Measurements from ENCODE around the gene SH3GL1. TPM values are rescaled to one million over a fixed set of nuclear protein-coding genes. Genes with fewer than 3 reads are reported as not detected.
A peak's percentile ranks its signal among the peaks of the same experiment; 100 is the strongest.

SH3GL1 gene
- total and polyA plus RNA-seq, 2 experiments from 2014 or later = 81.7 to 114 TPM

- 95% methylated on average over 8 of the region's 8 CpGs for WGBS (ENCODE audit: low lambda C conversion rate, missing lambda C conversion rate)
- DNase-seq (ENCODE audit: low spot score) = no peak
- TF ChIP-seq CTCF (IDR thresholded peaks at IDR 0.05; ENCODE audit: poor library complexity) (no peak), EZH2 (IDR thresholded peaks at IDR 0.05; ENCODE audit: borderline replicate concordance) (no peak), EZH2phosphoT487 (IDR thresholded peaks at IDR 0.05; ENCODE audit: low read depth, severe bottlenecking, unreplicated experiment) (no peak)
- H3K4me1 ChIP-seq (ENCODE audit: insufficient read depth) = no peaks in the 10 kb centered on the region
- no peaks in the 10 kb centered on the region for H4K20me1 ChIP-seq (ENCODE audit: insufficient read depth, poor library complexity, severe bottlenecking)
- H3K27ac ChIP-seq = no peak overlapping the region
- H3K9me3 ChIP-seq (ENCODE audit: low read depth) = no peaks in the 10 kb centered on the region
- peaks cover 51% of the 10 kb centered on the region for H3K79me2 ChIP-seq
- H3K36me3 ChIP-seq (replicated peaks; ENCODE audit: insufficient read depth, low read depth) = no peaks in the 10 kb centered on the region
- H3K27me3 ChIP-seq = no peaks in the 10 kb centered on the region
- H3K4me3 ChIP-seq = no peak overlapping the region
- no peak overlapping the region for H3K4me2 ChIP-seq
- no peak overlapping the region for H2AFZ ChIP-seq
- H3K9me2 ChIP-seq (replicated peaks; ENCODE audit: insufficient read depth) = no peaks in the 10 kb centered on the region
Observed at GRCh38 chr19:4405977-4406376, 5.6 kb upstream of the SH3GL1 start.

GRCh38 chr19:4403005-4403761 lies 2.8 kb upstream of the SH3GL1 start:
- peak overlapping the region; percentile 76 for H2AFZ ChIP-seq
- 9% methylated on average over 32 of the region's 32 CpGs for WGBS (ENCODE audit: low lambda C conversion rate, missing lambda C conversion rate)
- peaks cover 6% of the 10 kb centered on the region for H3K4me1 ChIP-seq (ENCODE audit: insufficient read depth)
- H3K27me3 ChIP-seq = no peaks in the 10 kb centered on the region
- H3K36me3 ChIP-seq (replicated peaks; ENCODE audit: insufficient read depth, low read depth) = no peaks in the 10 kb centered on the region
- no peak overlapping the region for H3K27ac ChIP-seq
- TF ChIP-seq EZH2phosphoT487 (IDR thresholded peaks at IDR 0.05; ENCODE audit: low read depth, severe bottlenecking, unreplicated experiment) = no peak
- TF ChIP-seq EZH2 (IDR thresholded peaks at IDR 0.05; ENCODE audit: borderline replicate concordance) = no peak
- TF ChIP-seq CTCF (IDR thresholded peaks at IDR 0.05; ENCODE audit: poor library complexity) = no peak
- peaks cover 71% of the 10 kb centered on the region for H3K79me2 ChIP-seq
- no peaks in the 10 kb centered on the region for H3K9me2 ChIP-seq (replicated peaks; ENCODE audit: insufficient read depth)
- no peaks in the 10 kb centered on the region for H3K9me3 ChIP-seq (ENCODE audit: low read depth)
- peaks cover 9% of the 10 kb centered on the region for H4K20me1 ChIP-seq (ENCODE audit: insufficient read depth, poor library complexity, severe bottlenecking)
- peak overlapping the region; percentile 94 for H3K4me2 ChIP-seq
- peak overlapping the region; percentile 39 for H3K4me3 ChIP-seq
- DNase-seq (ENCODE audit: low spot score) = no peak

- Histone ChIP-seq H3K27me3 (no peaks in the 10 kb centered on the region), H3K4me3 (peak within 1 kb of the TSS; percentile 39), H4K20me1 (ENCODE audit: insufficient read depth, poor library complexity, severe bottlenecking) (peaks cover 17% of the 10 kb centered on the region), H3K36me3 (replicated peaks; ENCODE audit: insufficient read depth, low read depth) (no peaks in the 10 kb centered on the region), H3K79me2 (peaks cover 76% of the 10 kb centered on the region), H3K9me2 (replicated peaks; ENCODE audit: insufficient read depth) (no peaks in the 10 kb centered on the region), H3K27ac (peak within 1 kb of the TSS; percentile 89), H3K4me1 (ENCODE audit: insufficient read depth) (peaks cover 10% of the 10 kb centered on the region), H2AFZ (peak within 1 kb of the TSS; percentile 76), H3K9me3 (ENCODE audit: low read depth) (no peaks in the 10 kb centered on the region), H3K4me2 (peak within 1 kb of the TSS; percentile 94)
- DNase-seq (ENCODE audit: low spot score) = peak; percentile 100
- under 1% methylated on average over 73 of the region's 84 CpGs for WGBS (ENCODE audit: low lambda C conversion rate, missing lambda C conversion rate)
- no peak for TF ChIP-seq CTCF (IDR thresholded peaks at IDR 0.05; ENCODE audit: poor library complexity)
- TF ChIP-seq EZH2 (IDR thresholded peaks at IDR 0.05; ENCODE audit: borderline replicate concordance) = no peak
- no peak for TF ChIP-seq EZH2phosphoT487 (IDR thresholded peaks at IDR 0.05; ENCODE audit: low read depth, severe bottlenecking, unreplicated experiment)
Observed at GRCh38 chr19:4402171-4403004, 2.0 kb upstream of the SH3GL1 start, which contains the start of gene CHAF1A. CHAF1A (plus strand) TSS chr19:4402640; CDS start chr19:4402763, 123 bp downstream.

Data from hepatocyte (in vitro differentiated cells).